Natural killer cell (primary cell): Measurements from ENCODE around the gene WBP2. TPM values are rescaled to one million over a fixed set of nuclear protein-coding genes. Genes with fewer than 3 reads are reported as not detected.

Experiments
- ATAC-seq, 3 donors: fragments of 150-1000 bp in 2 of 3; fragments of 200-7000 bp in 1 of 3; cut with Tn5 transposase; 1 replicate in 1 of 3; 2 replicates in 2 of 3; pipeline ENCODE4 v1.10.0; 2021; ENCODE audit warnings: mild to moderate bottlenecking in 2 of 3, moderate library complexity in 2 of 3
- DNase-seq, 2 donors: peaks; one replicate each; pipeline versions ENCODE4 v3.0.0 to v3.0.0-alpha.2; 2013 to 2021; ENCODE audit warnings: mixed read lengths in 1 of 2
- H3K27ac ChIP-seq: one replicate; pipeline ENCODE4 v1.5.1; 2013; ENCODE audit warnings: mild to moderate bottlenecking, low read length
- H3K27me3 ChIP-seq: one replicate; pipeline ENCODE4 v1.6.1; 2013; ENCODE audit warnings: low read length; ENCODE audit not compliant: control insufficient read depth, insufficient read depth
- H3K36me3 ChIP-seq: one replicate; pipeline ENCODE4 v1.6.1; 2013; ENCODE audit warnings: low read length; ENCODE audit not compliant: control insufficient read depth, insufficient read depth
- H3K4me1 ChIP-seq: one replicate; pipeline ENCODE4 v1.6.1; 2013; ENCODE audit warnings: low read length; ENCODE audit not compliant: control insufficient read depth, insufficient read depth
- H3K4me3 ChIP-seq: one replicate; pipeline ENCODE4 v1.5.1; 2013; ENCODE audit warnings: low read length
- H3K9me3 ChIP-seq: one replicate; pipeline ENCODE4 v1.6.1; 2013; ENCODE audit warnings: low read length; ENCODE audit not compliant: control insufficient read depth, insufficient read depth
- H3K27ac Mint-ChIP-seq, 2 donors: one replicate each; pipeline ENCODE4 v1.8.0; 2022; ENCODE audit warnings: mild to moderate bottlenecking in 2 of 2, mixed read lengths in 2 of 2, moderate library complexity in 1 of 2
- H3K27me3 Mint-ChIP-seq, 2 donors: one replicate each; pipeline ENCODE4 v1.8.0; 2022; ENCODE audit warnings: low read depth in 2 of 2, mixed read lengths in 2 of 2
- H3K36me3 Mint-ChIP-seq: one replicate; pipeline ENCODE4 v1.8.0; 2022; ENCODE audit warnings: mixed read lengths
- H3K4me1 Mint-ChIP-seq, 2 donors: one replicate each; pipeline ENCODE4 v1.8.0; 2022; ENCODE audit warnings: mixed read lengths in 2 of 2
- H3K4me3 Mint-ChIP-seq: one replicate; pipeline ENCODE4 v1.8.0; 2022; ENCODE audit warnings: mild to moderate bottlenecking, moderate library complexity, mixed read lengths
- H3K9me3 Mint-ChIP-seq, 2 donors: one replicate each; pipeline ENCODE4 v1.8.0; 2022; ENCODE audit warnings: mixed read lengths in 2 of 2
- CTCF ChIP-seq: fragments of 200-600 bp; IDR thresholded peaks from one replicate; pipeline ENCODE4 v1.8.0; 2022; ENCODE audit warnings: antibody characterized with exemption
- WGBS: methylation state at CpG from one replicate; pipeline ENCODE4 v1.1.7; 2013; ENCODE audit warnings: missing lambda C conversion rate; ENCODE audit not compliant: insufficient coverage; 5-methylcytosine and 5-hydroxymethylcytosine counted together
- intact Hi-C: fragments of 100-400 bp; cut with micrococcal nuclease; formaldehyde crosslinking; loops from one replicate; pipeline ENCODE4 v1.14.2; 2022
- total RNA-seq, 4 donors: library from RNA; stranded (reverse); fragments of 120-200 nt in 1 of 4; gene quantifications; one replicate each; pipeline versions ENCODE4 v1.2.3 to v1.2.4, GENCODE V29; 2013 to 2022

The WBP2 gene
- total RNA-seq, 3 donors from 2014 or later (not counting 1 experiment from before 2014, with no cell fraction given) = 81.1 to 106 (median 95.2) TPM

DNA sequence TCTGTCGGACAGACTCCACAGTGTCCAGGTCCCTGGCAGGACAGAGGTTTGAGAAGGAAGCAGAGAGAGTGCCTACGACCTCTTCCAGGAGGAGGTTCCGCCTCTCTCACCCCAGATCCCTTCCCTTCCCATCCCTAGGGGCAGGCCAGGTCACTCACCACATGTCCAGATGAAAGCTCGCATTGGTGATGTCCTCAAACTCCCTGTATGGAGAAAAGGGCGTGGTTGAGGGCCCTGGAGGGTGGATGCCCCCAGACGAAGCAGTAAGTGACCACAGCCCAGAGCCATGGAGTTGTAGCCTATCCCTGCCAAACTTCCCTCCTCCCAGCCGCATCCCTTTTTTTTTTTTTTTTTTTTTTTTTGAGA lies 14.4 kb downstream of the WBP2 start:
- Mint-ChIP-seq H3K36me3 (no peaks in the 10 kb centered on the region), H3K27ac (no peak overlapping the region)

GRCh38 chr17:75839942-75840798 lies 15.0 kb downstream of the WBP2 start:
- no peaks in the 10 kb centered on the region for H3K9me3 Mint-ChIP-seq
- no peaks in the 10 kb centered on the region for H3K9me3 ChIP-seq
- peaks cover 36% of the 10 kb centered on the region for H3K4me1 ChIP-seq
- no peak for TF ChIP-seq CTCF
- no peak overlapping the region for H3K4me3 ChIP-seq
- no peaks in the 10 kb centered on the region for H3K27me3 Mint-ChIP-seq
- H3K36me3 ChIP-seq = peaks cover 54% of the 10 kb centered on the region
- no peaks in the 10 kb centered on the region for H3K36me3 Mint-ChIP-seq
- H3K4me1 Mint-ChIP-seq = peaks cover 1 to 7% of the 10 kb centered on the region in 2 donors
- H3K27me3 ChIP-seq = no peaks in the 10 kb centered on the region
- no peak overlapping the region for H3K27ac Mint-ChIP-seq
- intact Hi-C loops = loop anchor here (5.0 kb wide), 1 partner anchor 63 kb away; a partner anchor contains a TSS
- DNase-seq (no peak), ATAC-seq (no peak)
- peak overlapping the region; percentile 25 for H3K4me3 Mint-ChIP-seq
- H3K27ac ChIP-seq = no peak overlapping the region
- 95% methylated on average over 36 of the region's 36 CpGs for WGBS

More for the DNA sequence above, 14.4 kb downstream of the WBP2 start:
- Mint-ChIP-seq H3K4me3 (peak overlapping the region; percentile 13), H3K4me1 (peaks cover 5 to 13% of the 10 kb centered on the region in 2 donors), H3K27me3 (no peaks in the 10 kb centered on the region), H3K9me3 (no peaks in the 10 kb centered on the region)
- intact Hi-C loops = loop anchor here (5.0 kb wide), 1 partner anchor 63 kb away; a partner anchor contains a TSS
- Histone ChIP-seq H3K27ac (no peak overlapping the region), H3K4me3 (no peak overlapping the region), H3K36me3 (peaks cover 50% of the 10 kb centered on the region), H3K4me1 (peaks cover 42% of the 10 kb centered on the region), H3K9me3 (no peaks in the 10 kb centered on the region), H3K27me3 (no peaks in the 10 kb centered on the region)
- TF ChIP-seq CTCF = no peak
- WGBS = 92% methylated on average over 5 of the region's 7 CpGs
- no peak for DNase-seq
- no peak for ATAC-seq

GRCh38 chr17:75838410-75838809 lies 16.7 kb downstream of the WBP2 start:
- WGBS = 98% methylated on average over 15 of the region's 15 CpGs
- intact Hi-C loops = no loop called here
- Histone ChIP-seq H3K36me3 (peaks cover 72% of the 10 kb centered on the region), H3K27ac (no peak overlapping the region), H3K9me3 (no peaks in the 10 kb centered on the region), H3K4me1 (peaks cover 38% of the 10 kb centered on the region), H3K27me3 (no peaks in the 10 kb centered on the region), H3K4me3 (no peak overlapping the region)
- no peak for DNase-seq
- no peak for ATAC-seq
- H3K36me3 Mint-ChIP-seq = no peaks in the 10 kb centered on the region
- H3K27ac Mint-ChIP-seq = peak overlapping the region; percentile 20 to 53
- H3K27me3 Mint-ChIP-seq = no peaks in the 10 kb centered on the region
- no peak for TF ChIP-seq CTCF
- no peak overlapping the region for H3K4me3 Mint-ChIP-seq
- H3K4me1 Mint-ChIP-seq = peaks cover 7 to 16% of the 10 kb centered on the region in 2 donors
- no peaks in the 10 kb centered on the region for H3K9me3 Mint-ChIP-seq
